GM20000 (cell line): ENCODE results near the gene CYTH2.
"Not testable (repeated sequence)": the region's sequence is repeated elsewhere in the genome, so short reads cannot be mapped to it uniquely, and the experiment has no call there.

Experiments
- DNase-seq: peaks from one replicate; pipeline ENCODE4 v3.0.0; 2012; ENCODE audit warnings: low spot score
- CTCF ChIP-seq: IDR thresholded peaks from 2 replicates; pipeline ENCODE4 v1.5.1; 2012; ENCODE audit warnings: mild to moderate bottlenecking, control low read depth; ENCODE audit errors: extremely low read depth, missing control alignments

CYTH2 gene

GRCh38 chr19:48484931-48485612 is 15.9 kb downstream of the CYTH2 start:
- TF ChIP-seq CTCF = no peak
- DNase-seq = no peak

GRCh38 chr19:48486706-48487105 is 17.5 kb downstream of the CYTH2 start:
- DNase-seq = not testable (repeated sequence)

GRCh38 chr19:48487544-48487943 is 18.4 kb downstream of the CYTH2 start:
- no peak for TF ChIP-seq CTCF
- DNase-seq = no peak

GRCh38 chr19:48487948-48488347 is 18.8 kb downstream of the CYTH2 start:
- no peak for TF ChIP-seq CTCF

GRCh38 chr19:48488478-48488877 is 19.3 kb downstream of the CYTH2 start:
- DNase-seq = not testable (repeated sequence)

More at GRCh38 chr19:48487948-48488347, 18.8 kb downstream of the CYTH2 start:
- DNase-seq = no peak

- TF ChIP-seq CTCF = peak; percentile 95
- peak; percentile 90 for DNase-seq
Measured at GRCh38 chr19:48489608-48490216, 20.5 kb downstream of the CYTH2 start.

GRCh38 chr19:48490981-48491792 is 22.0 kb downstream of the CYTH2 start:
- no peak for TF ChIP-seq CTCF

GRCh38 chr19:48491793-48492123 is 22.6 kb downstream of the CYTH2 start:
- no peak for DNase-seq

More at GRCh38 chr19:48490981-48491792, 22.0 kb downstream of the CYTH2 start:
- DNase-seq = peak; percentile 97

More at GRCh38 chr19:48491793-48492123, 22.6 kb downstream of the CYTH2 start:
- no peak for TF ChIP-seq CTCF
